Measurements from ENCODE around the gene CIPC.

The CIPC gene, protein sequence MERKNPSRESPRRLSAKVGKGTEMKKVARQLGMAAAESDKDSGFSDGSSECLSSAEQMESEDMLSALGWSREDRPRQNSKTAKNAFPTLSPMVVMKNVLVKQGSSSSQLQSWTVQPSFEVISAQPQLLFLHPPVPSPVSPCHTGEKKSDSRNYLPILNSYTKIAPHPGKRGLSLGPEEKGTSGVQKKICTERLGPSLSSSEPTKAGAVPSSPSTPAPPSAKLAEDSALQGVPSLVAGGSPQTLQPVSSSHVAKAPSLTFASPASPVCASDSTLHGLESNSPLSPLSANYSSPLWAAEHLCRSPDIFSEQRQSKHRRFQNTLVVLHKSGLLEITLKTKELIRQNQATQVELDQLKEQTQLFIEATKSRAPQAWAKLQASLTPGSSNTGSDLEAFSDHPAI

DNA sequence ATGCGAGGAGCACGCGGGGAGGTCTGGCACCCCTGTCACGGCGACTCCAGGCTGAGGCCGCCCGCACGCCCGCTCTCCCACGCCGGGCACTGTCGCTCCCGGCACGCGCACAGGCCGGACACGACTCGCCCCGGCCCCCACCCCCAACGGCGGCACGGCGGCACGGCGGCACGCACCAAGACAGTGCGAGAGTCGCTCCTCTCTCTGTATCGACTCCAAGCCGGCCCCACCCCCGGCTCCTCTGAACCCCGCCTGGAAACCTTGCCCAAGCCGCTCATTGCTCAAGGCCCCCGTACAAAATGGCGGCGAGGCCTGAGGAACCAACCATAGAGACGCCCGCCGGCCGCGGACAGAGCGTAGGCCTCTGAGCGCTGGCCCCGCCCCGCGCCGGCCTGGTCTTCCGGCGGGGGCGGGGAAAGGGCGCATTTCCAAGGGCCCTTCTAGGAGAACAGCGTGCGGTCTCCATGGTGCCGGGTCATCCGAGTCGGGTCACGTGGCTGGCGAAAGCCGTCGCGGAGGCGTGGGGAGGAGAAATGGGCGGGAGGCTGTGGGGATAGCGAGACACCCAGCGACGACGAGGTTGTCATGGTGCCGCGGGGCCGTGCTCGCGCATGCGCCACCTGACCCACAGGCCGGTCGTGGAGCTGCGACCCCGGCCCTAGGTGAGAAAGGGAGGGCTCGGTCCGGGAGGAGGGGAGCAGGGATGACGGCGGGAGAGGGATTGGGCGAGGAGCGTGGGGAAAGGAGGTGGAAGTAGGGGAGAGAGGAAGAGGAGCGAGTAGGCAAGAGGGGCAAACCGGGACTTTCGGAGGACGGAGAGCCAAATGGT lies at the start of gene CIPC:
TSS of gene CIPC (plus strand) at position 559 of the 829 bp plus-strand sequence. CDS start 7,451 bp downstream, outside the sequence.
- DNase-seq, result peak; percentile 99

DNA sequence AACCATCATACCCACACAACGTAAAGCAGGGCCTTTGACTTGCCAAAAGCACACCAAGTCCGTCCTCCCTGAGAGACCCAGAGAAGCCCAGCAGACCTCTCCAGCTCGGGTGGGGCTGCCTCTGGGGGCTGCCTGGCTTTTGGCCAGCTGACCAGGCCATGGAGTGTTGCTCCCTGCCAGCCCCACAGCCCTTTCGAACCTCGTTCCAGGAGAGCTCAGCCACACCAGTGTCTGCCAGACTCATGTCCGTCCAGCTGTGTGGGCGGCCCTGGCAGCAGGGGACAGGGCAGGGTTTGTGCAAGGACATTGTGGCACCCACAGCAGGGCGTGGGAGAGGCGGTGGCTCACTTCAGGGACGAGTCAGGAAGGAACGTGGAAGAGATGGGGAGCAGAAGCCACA lies 46.9 kb upstream of the CIPC start:
- no peak for DNase-seq

DNA sequence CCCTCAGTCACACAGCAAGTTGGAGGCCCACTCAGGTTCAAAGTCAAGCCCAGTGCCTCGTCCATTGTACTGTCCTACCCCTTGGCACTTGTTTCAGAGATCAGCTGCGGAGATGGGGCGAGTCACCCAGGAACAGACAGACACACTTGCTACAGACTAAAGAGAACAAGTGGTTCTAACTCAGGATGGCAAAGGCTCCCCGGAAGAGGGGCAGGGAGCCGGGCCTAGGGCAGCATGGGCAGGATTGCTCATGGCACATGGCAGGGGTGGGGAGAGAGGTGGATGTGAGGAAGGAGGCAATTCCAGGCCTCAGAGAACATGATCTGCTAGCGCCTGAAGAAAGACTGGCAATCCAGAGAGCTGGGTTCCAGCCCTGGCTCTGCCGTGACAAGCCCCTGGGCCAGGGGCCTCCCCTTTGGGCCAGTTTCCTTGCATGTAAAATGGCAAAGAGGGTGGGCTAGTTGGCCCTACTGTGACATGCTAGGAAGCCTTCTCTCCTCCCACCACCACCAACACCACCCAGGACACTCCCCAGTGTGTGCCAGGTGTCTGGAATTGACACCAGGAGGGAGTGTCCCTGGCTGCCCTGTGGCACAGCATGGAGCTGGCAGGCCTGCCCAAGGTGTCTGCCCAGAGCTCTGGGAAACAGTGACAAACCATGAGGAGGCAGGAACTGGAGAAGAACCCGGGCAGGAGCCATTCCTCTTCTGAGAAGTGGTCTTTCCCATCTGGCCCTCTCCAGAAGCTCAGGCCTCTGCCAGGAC lies 45.6 kb upstream of the CIPC start:
- DNase-seq, result no peak

DNA sequence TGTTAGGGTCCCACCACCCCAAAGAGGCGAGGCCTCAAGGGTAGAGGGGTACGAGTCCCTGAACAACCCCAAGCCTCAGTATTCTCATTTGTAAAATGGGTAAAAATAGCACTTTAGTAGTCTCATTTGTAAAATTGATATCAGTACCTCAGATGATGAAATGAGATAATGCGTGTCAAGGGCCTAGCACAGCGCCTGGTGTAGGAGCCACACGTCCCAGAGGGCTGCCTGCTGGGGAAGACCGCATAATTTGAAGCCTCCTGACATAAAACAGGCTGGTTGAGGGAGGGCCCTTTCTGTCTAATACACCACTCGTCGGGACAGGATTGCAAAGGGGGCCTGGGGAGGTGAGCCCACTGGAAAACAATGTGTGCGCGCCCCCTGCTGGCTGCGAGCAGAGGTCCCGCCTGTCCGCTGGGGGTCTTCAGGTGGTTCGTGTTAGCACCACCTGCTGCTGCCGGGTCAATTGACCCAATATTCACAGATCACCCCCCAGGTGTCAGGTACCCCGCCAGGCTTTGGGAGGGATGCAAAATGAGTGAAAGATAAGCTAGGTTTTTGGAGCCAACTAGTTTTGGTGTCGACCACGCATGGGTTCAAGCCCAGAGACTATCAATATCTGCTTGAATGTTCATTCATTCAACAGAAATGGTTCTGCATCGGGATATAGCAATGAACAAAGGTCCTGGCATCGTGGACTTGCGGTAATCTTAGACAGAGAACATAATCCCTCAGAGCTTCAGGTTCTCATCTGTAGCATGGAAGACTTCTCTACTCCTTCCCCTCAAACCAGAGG lies 44.8 kb upstream of the CIPC start:
- peak; percentile 91 for DNase-seq

DNA sequence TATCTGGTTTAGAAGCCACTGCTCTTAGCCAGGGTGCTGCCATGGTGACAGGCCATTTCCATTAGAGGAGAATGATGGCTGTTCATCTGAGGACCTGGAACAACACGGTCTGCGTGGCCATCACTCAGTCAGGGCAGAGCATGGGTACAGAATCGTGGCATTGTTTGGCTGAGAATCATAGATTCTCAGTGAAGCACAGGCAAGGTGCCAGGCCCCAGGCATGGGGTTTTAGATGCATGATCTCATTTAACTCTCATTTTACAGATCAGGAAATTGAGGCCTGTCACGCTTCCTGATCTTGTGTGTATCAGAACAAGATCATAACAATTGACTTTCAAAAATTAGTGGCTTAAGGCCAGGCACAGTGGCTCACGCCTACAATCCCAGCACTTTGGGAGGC lies 42.8 kb upstream of the CIPC start:
- DNase-seq, result no peak

DNA sequence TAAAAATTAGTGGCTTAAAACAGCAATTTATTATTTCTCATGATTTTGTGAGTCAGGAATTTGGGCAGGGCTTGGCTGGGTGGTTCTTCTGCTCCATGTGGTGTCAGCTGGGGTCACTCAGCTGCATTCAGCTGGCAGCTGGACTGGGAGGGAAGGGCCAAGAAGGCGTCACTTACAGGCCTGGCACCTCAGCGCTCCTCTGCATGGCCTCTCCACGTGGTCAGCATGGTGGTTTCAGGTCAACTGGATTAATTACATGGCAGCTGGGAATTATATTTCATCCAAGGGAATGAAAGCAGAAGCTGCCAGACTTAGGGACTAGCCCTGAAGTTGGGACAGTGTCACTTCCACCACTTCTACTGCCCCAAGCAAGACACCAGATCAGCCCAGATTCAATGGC lies 42.1 kb upstream of the CIPC start:
- no peak for DNase-seq

DNA sequence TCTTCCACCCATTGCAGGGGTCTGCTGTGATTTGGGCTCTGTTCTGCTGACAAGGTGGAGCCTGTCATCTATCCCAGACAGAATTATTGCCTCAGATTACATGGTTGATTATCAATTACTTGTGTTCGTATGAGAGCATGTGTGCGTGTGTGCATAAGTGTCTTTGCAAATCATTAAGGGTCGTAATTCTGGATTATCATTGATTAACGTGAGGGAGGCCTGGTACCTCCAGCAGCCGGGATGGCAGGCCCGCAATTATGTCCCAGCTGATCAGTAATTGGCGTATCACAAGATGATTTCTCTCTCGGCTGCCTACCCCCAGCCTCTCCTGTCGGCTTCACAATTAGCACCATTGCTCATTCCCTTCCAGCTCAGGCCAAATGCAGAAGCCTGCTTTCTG lies 39.9 kb upstream of the CIPC start:
- DNase-seq, result no peak

DNA sequence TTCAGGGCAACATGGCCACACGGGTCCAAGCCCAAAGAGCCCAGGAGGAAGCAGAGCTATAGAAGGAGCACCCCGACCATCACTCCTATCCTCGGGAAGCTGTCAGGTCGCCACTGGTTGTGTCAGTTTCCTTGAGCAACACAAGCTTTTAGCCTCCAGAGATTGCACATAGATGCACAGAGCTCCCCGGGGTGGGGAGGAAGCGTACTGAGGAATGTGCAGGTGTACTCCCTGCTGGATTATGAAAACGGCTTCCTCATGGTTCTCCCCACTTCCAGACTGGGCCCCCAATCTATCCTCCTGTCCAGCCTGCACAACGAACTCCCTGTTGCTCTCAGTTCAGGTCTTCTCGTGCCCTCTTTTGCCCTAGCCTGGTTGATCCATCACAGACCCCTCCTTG lies 39.3 kb upstream of the CIPC start:
- DNase-seq, result no peak

DNA sequence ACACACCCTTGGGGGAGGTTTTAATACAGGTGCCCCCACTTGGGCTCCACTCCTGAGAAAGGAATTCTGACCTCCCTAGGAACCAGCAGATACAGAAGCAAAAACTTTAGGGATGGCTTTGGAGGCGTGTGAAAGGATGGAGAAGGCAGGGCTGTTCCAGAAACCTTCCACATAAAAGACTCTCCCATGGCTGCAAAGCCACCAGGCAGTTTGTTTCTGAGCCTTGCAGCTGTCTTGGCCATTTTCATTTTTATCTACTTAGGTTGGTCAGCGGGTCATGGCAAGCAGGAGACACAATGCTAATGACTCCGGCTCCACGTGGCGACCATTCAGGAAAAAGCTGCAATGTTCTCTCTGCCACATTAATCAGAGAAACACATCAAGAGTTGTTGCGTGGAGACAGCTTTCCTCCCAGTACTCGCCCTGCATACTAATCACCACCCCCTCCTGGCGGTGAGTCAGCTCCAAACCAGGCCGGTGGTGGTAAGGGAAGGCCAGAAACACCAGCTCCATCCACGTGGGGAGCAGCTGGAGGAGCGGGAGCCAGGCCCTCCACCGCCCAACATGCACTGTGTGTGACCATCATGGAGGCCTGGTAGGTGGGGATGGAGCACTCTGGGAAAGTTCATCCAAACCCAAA lies 38.7 kb upstream of the CIPC start:
- no peak for DNase-seq

DNA sequence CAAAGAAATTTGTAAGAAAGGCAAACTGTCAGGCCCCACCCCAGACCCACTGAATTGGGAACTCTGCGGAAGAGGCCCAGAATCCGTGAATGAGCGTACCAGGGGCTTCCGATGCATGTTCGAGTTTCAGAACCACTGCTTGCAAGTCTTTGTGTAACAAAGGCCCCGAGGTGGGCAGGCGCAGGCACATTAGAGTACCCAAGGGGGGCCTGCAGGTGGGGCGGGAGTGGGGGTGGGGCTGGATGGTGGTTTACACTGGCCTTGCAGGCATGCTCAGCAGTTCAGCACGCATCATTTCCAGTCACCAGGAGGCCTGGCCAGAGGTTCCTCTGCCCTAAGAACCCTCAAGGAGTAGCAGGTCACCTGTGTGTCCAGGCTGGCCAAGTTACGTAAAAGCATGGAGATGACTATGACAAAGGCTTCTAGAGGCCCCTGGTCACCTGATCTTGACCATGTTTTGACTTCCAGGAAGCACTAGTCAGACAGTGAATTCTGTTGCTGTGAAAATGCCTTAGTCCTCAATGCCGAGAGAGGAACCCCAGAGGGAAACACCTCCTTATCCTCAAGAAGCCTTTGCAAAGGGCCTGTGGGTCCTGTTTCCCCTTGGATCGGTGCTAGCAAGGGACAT lies 36.3 kb upstream of the CIPC start:
- no peak for DNase-seq

DNA sequence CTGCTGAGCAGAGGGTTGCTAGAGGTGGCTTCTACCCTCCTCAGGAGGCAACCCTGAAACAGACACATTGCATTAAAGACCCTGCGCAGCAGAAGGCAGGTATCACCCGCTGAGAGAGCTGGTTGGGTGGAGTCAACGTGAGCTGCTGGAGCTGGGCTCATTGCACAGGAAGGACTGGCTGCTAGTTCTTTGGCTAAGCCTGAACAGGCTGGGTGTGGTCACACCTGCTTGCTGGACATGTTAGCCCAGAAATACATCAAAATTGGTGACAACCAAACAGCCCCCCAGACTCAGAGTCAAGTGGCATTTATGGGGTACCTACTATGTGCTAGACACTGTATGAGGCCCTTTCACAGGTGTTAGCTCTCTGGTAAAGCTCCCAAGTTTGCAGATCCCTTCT lies 35.8 kb upstream of the CIPC start:
- no peak for DNase-seq

DNA sequence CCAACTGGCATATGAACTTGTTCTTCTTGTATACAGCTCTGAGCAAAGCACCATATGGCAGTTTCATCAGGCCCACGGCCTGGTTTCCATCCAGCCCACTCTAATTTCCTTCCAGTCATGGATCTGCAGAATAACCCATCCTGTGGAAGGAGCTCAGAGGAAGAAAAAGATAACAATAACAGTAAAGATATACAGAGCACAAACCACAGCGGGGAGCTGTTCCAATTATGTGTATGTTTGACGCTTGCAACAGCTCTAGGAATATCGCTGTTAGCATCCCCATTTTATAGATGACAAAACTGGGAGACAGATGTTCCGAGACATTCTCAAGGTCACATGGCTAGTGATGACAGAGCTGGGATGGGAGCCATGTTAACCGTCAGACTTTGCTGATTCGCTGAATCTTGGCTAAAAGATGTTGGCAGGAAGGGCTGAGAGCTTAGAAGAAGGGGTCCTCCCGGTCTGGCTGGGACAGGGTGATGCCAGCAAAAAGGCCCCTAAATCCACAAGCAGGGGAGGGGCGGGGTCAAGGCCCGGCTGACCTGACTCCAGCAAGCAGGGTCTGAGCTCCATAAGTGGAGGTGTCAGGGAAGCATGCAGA lies 34.4 kb upstream of the CIPC start:
- DNase-seq, result no peak

DNA sequence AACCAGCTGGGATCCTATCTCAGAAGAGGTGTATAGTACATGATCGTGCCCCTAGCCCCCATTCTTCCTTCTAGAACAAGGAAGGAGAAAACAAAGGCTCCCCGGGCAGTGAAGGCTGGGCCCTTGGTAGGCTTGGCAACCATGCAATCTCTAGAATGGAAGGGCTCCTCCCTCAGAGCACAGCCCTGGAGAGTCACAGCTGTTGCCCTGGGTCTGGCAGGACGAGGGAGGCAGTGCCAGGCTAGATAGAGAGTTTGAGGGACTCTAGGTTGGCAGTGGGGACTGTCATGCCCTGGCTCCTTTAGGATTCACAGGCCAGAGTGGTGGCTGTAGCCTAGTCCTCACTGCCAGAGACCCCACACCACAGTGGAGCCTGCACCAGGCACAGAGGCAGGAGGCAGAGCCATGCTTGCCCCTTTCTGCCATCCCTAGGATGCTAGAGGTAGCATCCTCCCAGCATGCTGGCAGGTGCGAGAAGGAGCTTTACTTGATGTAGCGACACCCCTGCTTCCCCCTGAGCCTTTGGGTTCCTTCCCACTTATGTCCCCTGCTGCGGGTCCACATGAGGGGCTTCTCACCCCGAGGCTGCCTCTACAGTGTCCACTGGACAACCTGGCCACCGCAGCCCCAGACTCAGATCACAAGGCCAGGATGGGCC lies 33.4 kb upstream of the CIPC start:
- no peak for DNase-seq

DNA sequence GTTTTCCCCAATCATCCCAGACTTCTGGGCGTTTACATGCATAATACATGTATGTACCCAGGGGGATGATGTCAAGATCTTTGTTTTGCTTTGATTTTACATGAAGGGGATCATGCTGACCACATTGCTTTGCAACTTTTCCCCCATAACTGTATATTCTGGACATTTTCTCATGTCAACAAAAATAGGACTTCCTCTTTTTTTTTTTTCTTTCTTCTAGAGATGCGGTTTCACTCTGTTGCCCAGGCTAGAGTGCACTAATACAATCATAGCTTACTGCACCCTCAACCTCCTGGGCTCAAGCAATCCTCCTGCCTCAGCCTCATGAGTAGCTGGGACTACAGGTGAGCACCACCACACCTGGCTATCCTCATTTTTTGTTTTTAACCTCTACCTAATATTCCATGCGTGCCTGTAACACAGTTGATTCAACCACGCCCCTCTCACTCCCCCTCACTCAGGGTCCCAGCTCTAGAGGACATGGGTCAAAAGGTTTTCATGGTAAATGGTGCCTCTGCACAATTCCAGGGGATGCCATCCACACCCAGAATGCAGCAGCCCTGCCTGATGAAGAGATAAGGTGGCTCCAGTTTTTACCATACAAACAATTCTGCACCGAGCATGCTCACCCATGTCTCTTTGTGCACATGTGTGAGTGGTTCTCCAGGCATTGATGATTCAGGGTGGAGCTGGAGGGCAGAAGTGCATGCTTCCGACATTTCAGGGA lies 32.0 kb upstream of the CIPC start:
- no peak for DNase-seq

DNA sequence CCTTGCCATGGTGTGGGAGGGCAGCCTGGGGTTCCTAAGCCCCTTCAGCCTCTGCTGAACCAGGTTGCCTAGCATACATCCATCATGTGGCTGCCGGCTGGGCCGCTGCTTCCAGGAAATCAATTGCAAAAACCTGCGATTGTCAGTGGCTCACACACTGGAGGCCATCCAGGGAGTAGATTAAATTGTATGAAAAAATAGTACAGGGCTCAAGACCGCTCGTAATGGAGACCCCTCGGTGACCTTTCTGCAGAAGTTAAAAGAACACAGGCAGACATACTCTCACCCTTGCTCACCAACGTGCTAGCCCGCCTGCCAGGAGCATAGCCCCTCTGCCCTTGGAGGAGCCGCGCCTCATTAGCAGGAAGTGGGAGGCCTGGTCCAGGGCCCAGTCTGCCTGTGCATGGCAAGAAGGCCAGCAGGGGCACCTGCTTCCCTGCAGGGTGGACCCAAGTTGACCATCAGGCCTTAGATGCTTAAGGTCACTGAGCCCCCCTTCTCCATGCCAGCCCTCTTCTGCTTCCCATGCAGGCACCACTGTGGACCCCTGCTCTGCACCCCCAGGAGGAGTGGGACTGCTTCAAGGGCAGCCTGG lies 31.4 kb upstream of the CIPC start:
- DNase-seq, result no peak

DNA sequence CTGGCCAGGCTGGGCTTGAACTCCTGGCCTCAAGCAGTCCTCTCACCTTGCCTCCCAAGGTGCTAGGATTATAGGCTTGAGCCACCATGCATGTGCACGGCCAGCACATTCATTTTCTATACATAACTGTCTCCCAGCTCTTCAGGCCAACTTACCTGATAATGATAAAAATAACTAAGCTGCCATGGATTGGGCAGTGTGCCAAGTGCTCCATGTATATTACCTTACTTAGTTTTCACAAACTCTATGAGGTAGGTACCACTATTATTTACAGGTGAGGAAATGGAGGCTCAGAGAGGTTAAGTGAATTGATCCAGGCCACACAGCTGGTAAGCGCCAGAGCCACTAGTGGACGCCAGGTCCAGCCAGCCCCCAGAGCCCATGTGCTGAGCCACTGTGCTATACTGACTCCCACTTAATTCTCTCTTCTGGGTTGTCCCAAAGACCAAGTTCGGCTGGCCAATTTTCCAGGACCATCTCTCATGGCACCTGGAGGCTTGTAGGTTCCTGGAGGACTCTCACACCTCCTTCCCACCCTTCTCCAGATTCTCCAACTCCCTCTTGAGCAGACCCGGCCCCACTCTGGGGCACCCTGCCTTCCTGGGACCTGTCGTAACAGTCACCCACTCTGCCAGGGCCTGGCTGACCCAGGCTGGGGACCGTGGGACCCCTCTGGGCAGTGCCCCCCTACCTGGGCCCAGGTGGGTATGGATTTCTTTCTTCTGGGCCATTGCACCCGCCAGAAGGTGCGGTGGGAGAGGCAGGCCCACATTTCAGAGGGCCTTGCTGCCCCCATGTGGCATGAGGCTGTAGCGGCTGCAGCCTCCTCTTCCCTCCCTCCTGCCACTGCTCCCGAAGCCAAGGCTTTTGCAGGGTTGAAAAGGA lies 30.2 kb upstream of the CIPC start:
- peak; percentile 66 for DNase-seq

DNA sequence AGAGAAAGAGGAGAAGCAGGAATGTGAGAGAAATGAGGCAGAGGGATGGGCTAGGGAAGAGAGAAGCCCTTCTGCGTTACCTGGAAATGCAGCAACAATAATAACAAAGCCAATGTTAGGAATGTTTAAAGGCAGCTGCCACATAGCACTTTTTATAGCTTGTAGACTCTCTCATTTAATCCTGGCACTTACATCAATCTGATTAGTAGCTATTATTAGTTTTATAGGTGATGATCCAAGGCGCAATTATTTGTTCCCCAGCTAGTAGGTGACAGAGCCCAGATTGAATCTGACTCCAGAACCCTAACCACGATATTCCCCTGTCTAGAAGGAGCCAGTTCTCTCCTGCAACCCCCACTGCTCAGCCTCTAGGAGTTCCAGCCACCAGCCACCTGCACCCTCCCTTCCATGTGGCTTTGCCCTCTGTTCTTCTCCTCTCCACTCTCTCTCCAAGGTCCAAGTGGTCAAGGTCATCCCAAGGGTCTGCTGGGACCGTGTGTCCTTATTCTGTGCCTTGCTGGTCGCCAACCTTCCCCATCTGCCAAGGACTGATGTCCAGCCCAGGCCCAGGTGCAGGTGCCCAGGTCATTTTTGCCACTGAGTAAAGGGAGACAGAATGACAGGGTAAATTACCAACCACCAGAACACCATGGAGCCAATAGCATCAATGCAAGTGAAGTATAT lies 29.4 kb upstream of the CIPC start:
- no peak for DNase-seq

DNA sequence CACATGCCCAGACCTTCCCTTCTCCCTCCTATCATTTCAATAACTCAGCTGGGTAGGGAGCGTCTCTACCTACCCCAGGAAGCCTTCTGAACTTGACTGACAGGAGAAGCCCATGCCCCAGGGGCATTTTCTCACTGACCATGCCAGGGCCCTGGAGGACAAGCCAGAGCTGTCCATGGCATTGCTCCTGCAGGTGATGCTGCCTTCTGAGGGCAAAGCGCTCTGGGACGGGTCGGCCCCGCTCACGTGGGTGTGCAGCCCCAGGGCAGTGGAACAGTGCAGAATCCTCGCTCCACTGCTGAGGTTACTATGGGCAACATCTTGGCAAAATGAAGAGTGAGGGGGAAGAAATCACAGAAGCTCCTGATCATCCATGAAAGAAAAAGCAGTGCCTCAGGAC lies 28.5 kb upstream of the CIPC start:
- no peak for DNase-seq
